Tibial nerve (tissue), 4 donors: ENCODE results near the gene PPP4C. TPM values are rescaled to one million over a fixed set of nuclear protein-coding genes. Genes with fewer than 3 reads are reported as not detected.

ENCODE experiments used
- DNase-seq, 2 donors: peaks; one replicate each; pipeline ENCODE4 v3.0.0-alpha.2; 2019; ENCODE audit warnings: low spot score in 2 of 2
- H3K27ac ChIP-seq, 4 donors: fragments of 200-600 bp; sonication (generic) in 3 of 4; one replicate each; pipeline ENCODE4 v1.5.1; 2017 to 2019; ENCODE audit warnings: mild to moderate bottlenecking in 1 of 4
- H3K27me3 ChIP-seq, 2 donors: fragments of 200-600 bp; sonication (generic) in 1 of 2; one replicate each; pipeline versions ENCODE4 v1.5.1 to v1.6.0; 2017 to 2019
- H3K36me3 ChIP-seq, 3 donors: fragments of 200-600 bp; sonication (generic); one replicate each; pipeline ENCODE4 v1.5.1; 2018 to 2019
- H3K4me1 ChIP-seq, 4 donors: fragments of 200-600 bp; sonication (generic) in 3 of 4; one replicate each; pipeline ENCODE4 v1.5.1; 2017 to 2019
- H3K4me3 ChIP-seq, 4 donors: fragments of 200-600 bp; sonication (generic) in 3 of 4; one replicate each; pipeline ENCODE4 v1.5.1; 2017 to 2019; ENCODE audit warnings: mild to moderate bottlenecking in 1 of 4, moderate library complexity in 1 of 4
- H3K9me3 ChIP-seq, 4 donors: fragments of 200-600 bp; sonication (generic) in 3 of 4; one replicate each; pipeline ENCODE4 v1.5.1; 2017 to 2019
- EP300 ChIP-seq, 2 donors: sonication (generic); formaldehyde crosslinking; IDR thresholded peaks; one replicate each; pipeline ENCODE4 v1.6.1; 2017; ENCODE audit warnings: antibody characterized with exemption in 2 of 2, mild to moderate bottlenecking in 1 of 2
- POLR2A ChIP-seq, 2 donors: fragments of 450-650 bp; IDR thresholded peaks; one replicate each; pipeline ENCODE4 v1.6.1; 2017; ENCODE audit warnings: antibody characterized with exemption in 2 of 2, mild to moderate bottlenecking in 2 of 2, moderate library complexity in 2 of 2
- WGBS, 2 donors: methylation state at CpG; one replicate each; pipeline ENCODE4 v1.1.5; 2018; 5-methylcytosine and 5-hydroxymethylcytosine counted together
- total RNA-seq, 4 donors: library from RNA; depleted of rRNA; stranded (reverse); fragments of >200 nt; gene quantifications; one replicate each; pipeline ENCODE4 v1.1.0, GENCODE V29; 2016
- TF ChIP-seq, protein P1 (sequence below), 5 experiments: fragments of 200-600 bp in 3 of 5; fragments of 450-650 bp in 2 of 5; sonication (generic) in 3 of 5; IDR thresholded peaks; one replicate each; pipeline ENCODE4 v1.5.1; 2016 to 2019; ENCODE audit warnings: antibody characterized with exemption in 5 of 5, mild to moderate bottlenecking in 3 of 5, moderate library complexity in 2 of 5

Gene PPP4C
- total RNA-seq, 4 donors from 2014 or later: 21.1 to 54.3 (median 34.3) TPM

- WGBS, 2 donors: 0% methylated on average over 55 to 75 of the region's 99 CpGs
- DNase-seq: peak; percentile 95 to 96
- Histone ChIP-seq H3K9me3 (no peaks in the 10 kb centered on the region), H3K4me1 (peaks cover 5 to 60% (median 42%) of the 10 kb centered on the region in 4 donors), H3K36me3 (peaks cover 3 to 35% (median 23%) of the 10 kb centered on the region in 3 donors), H3K27ac (peak within 1 kb of the TSS; percentile 90 to 100 (median 96)), H3K27me3 (no peaks in the 10 kb centered on the region), H3K4me3 (peak within 1 kb of the TSS; percentile 65 to 96 (median 91))
- TF ChIP-seq POLR2A (IDR thresholded peaks at IDR 0.05): peak; percentile 93 to 97
- peak; percentile 88 to 97 for TF ChIP-seq EP300 (IDR thresholded peaks at IDR 0.05)
- TF ChIP-seq, protein P1, sequence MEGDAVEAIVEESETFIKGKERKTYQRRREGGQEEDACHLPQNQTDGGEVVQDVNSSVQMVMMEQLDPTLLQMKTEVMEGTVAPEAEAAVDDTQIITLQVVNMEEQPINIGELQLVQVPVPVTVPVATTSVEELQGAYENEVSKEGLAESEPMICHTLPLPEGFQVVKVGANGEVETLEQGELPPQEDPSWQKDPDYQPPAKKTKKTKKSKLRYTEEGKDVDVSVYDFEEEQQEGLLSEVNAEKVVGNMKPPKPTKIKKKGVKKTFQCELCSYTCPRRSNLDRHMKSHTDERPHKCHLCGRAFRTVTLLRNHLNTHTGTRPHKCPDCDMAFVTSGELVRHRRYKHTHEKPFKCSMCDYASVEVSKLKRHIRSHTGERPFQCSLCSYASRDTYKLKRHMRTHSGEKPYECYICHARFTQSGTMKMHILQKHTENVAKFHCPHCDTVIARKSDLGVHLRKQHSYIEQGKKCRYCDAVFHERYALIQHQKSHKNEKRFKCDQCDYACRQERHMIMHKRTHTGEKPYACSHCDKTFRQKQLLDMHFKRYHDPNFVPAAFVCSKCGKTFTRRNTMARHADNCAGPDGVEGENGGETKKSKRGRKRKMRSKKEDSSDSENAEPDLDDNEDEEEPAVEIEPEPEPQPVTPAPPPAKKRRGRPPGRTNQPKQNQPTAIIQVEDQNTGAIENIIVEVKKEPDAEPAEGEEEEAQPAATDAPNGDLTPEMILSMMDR (IDR thresholded peaks at IDR 0.05): peak in 2 of 5 experiments; percentile 34 to 42
Measured at GRCh38 chr16:30065102-30065942, 10.5 kb upstream of the PPP4C start, which contains the start of gene ALDOA. Gene ALDOA (plus strand): TSS chr16:30065760. CDS start chr16:30066898, 1,138 bp downstream.

DNA sequence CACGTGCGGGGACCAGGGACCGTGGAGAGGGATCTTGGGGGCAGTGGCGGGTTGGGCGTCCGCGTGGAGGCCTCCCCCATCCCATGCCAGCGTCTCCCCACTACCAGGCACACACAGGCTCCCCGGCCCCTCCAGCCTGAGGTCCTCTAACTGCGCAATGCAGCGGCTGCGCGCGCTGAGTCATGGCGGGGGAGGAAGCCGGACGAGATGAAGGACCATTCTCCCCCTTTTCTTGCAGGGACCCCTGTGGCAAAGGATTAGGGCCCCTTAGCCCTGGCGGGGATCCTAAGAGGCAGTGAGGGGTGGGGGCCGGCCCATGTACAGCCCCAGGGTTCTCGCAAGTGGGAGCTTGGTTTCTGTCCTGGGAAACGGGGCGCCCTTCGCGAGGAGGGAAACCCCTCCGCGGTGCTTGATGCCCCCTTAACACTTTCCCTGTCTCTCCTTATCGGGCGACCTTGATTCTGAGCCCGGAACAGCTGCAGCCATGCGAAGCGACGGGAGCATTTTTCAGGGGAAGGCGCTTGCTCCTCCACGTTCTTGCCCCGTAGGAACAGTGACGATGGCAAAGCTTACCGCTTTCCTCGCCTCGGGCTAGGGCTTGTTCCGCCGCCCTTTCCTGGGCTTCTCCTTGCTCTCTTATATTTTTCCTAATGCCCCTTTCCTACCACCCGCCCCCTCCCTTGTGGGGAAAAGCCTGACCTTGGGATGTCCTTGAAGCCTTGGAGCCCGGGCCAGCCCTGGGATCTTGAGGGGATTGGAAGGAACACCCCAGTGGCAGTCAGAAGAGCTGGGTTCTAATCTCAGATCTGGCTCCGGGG lies 9.6 kb upstream of the PPP4C start:
- no peaks in the 10 kb centered on the region for H3K9me3 ChIP-seq
- TF ChIP-seq, protein P1 (IDR thresholded peaks at IDR 0.05): peak in 1 of 5 experiments; percentile 4
- no peak for TF ChIP-seq EP300 (IDR thresholded peaks at IDR 0.05)
- H3K27me3 ChIP-seq: no peaks in the 10 kb centered on the region
- H3K4me1 ChIP-seq: peaks cover 5 to 62% (median 42%) of the 10 kb centered on the region in 4 donors
- peak overlapping the region; percentile 65 to 92 (median 80) for H3K4me3 ChIP-seq
- H3K36me3 ChIP-seq: peaks cover 3 to 44% (median 26%) of the 10 kb centered on the region in 3 donors
- 1 to 2% methylated on average over 25 to 26 of the region's 44 CpGs for WGBS, 2 donors
- peak overlapping the region; percentile 90 to 98 (median 94) for H3K27ac ChIP-seq
- peak in 1 of 2 donors; percentile 35 for DNase-seq

DNA sequence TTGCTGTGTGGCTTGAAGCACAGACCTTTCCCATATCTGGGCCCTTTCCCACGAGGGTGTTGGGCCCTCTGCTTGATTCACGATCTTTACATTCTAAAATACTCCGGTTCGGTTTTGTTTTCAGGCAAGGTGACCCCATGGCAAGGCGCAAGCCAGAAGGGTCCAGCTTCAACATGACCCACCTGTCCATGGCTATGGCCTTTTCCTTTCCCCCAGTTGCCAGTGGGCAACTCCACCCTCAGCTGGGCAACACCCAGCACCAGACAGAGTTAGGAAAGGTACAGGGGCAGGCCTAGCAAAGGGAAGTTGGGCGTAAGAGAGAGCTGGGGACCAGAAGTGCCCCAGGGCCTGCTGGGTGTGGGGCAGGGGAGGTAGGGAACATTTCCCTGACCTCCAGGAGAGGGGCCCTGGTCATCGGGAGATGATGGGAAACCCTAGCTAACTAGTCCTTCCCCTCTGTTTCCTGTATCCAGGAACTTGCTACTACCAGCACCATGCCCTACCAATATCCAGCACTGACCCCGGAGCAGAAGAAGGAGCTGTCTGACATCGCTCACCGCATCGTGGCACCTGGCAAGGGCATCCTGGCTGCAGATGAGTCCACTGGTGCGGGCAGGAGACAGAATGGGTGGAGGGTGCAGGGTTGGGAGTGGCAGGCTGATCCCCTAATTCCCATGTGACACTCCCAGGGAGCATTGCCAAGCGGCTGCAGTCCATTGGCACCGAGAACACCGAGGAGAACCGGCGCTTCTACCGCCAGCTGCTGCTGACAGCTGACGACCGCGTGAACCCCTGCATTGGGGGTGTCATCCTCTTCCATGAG lies 8.8 kb upstream of the PPP4C start:
- no peak for DNase-seq
- Histone ChIP-seq H3K4me3 (peak overlapping the region; percentile 65 to 92 (median 80)), H3K9me3 (no peaks in the 10 kb centered on the region), H3K27me3 (no peaks in the 10 kb centered on the region), H3K36me3 (peaks cover 3 to 52% (median 30%) of the 10 kb centered on the region in 3 donors), H3K27ac (peak overlapping the region; percentile 90 to 98 (median 94)), H3K4me1 (peaks cover 5 to 62% (median 42%) of the 10 kb centered on the region in 4 donors)
- TF ChIP-seq, protein P1 (IDR thresholded peaks at IDR 0.05): no peak
- TF ChIP-seq POLR2A (IDR thresholded peaks at IDR 0.05): no peak
- no peak for TF ChIP-seq EP300 (IDR thresholded peaks at IDR 0.05)
- 55 to 64% methylated on average over 12 to 18 of the region's 21 CpGs for WGBS, 2 donors

GRCh38 chr16:30067584-30067916 lies 8.2 kb upstream of the PPP4C start:
- Histone ChIP-seq H3K4me1 (peaks cover 5 to 60% (median 42%) of the 10 kb centered on the region in 4 donors), H3K9me3 (no peaks in the 10 kb centered on the region), H3K27me3 (no peaks in the 10 kb centered on the region), H3K36me3 (peaks cover 3 to 58% (median 30%) of the 10 kb centered on the region in 3 donors), H3K4me3 (peak overlapping the region in 3 of 4 donors; percentile 6 to 92 (median 71)), H3K27ac (peak overlapping the region in 2 of 4 donors; percentile 96 to 98)
- 76 to 88% methylated on average over 6 of the region's 6 CpGs for WGBS, 2 donors
- TF ChIP-seq EP300 (IDR thresholded peaks at IDR 0.05): no peak
- TF ChIP-seq POLR2A (IDR thresholded peaks at IDR 0.05): no peak
- TF ChIP-seq, protein P1 (IDR thresholded peaks at IDR 0.05): no peak
- no peak for DNase-seq
